HepG2 (cell line): ENCODE measurements around the gene CNTF. TPM values are rescaled to one million over a fixed set of nuclear protein-coding genes. Genes with fewer than 3 reads are reported as not detected.

Experiments
- ATAC-seq: fragments of 200-7000 bp; cut with Tn5 transposase; 3 replicates; pipeline ENCODE4 v1.9.1; 2020; ENCODE audit warnings: mild to moderate bottlenecking, moderate library complexity
- BruUV-seq: library from RNA; stranded (reverse); fragments of 400-500 nt; replicated peaks from 2 replicates; lab custom pipeline; 2021; lab: Mats Ljungman, UMichigan
- CTCF ChIA-PET: fragments of 300-600 bp; formaldehyde crosslinking; extraction: SDS; loops from one replicate; lab custom pipeline; 2021; ENCODE audit warnings: low total read pairs, inconsistent platforms, low intra/inter-chr PET ratio; lab: Yijun Ruan, JAX
- POLR2A ChIA-PET: fragments of 350-600 bp; sonication (Branson Sonifier 250); formaldehyde crosslinking; loops from one replicate; lab custom pipeline; 2020; ENCODE audit warnings: antibody characterized with exemption, inconsistent platforms; lab: Yijun Ruan, JAX
- DNase-seq: peaks from one replicate; pipeline ENCODE4 v3.0.0-alpha.2; 2015; ENCODE audit warnings: low spot score
- FAIRE-seq: peaks from 3 replicates; lab custom pipeline; 2011; peaks lifted over from hg19 to GRCh38; lab: Jason Lieb, UNC
- H2AFZ ChIP-seq: one replicate; pipeline ENCODE4 v1.6.1; 2011; ENCODE audit warnings: low read length, inconsistent platforms
- H3K27ac ChIP-seq: fragments of 300-600 bp; 3 replicates; pipeline ENCODE4 v1.8.0; 2011; ENCODE audit warnings: mixed run types, mild to moderate bottlenecking, mixed read lengths, low read length, inconsistent platforms; ENCODE audit not compliant: insufficient read depth; ENCODE audit errors: extremely low read length
- H3K27me3 ChIP-seq, 2 experiments: fragments of 200-600 bp in 1 of 2; 2 replicates in 1 of 2; 3 replicates in 1 of 2; pipeline versions ENCODE4 v1.6.0 to v1.8.0; 2011; ENCODE audit warnings: low read length in 2 of 2, mild to moderate bottlenecking in 2 of 2, moderate library complexity in 2 of 2, inconsistent platforms in 1 of 2; ENCODE audit not compliant: insufficient read depth in 2 of 2, control insufficient read depth in 1 of 2
- H3K36me3 ChIP-seq, 2 experiments: fragments of 200-600 bp in 1 of 2; replicated peaks in 1 of 2; 2 replicates in 1 of 2; 3 replicates in 1 of 2; pipeline versions ENCODE4 v1.5.1 to v1.8.0; 2011; ENCODE audit warnings: low read length in 2 of 2, inconsistent platforms in 1 of 2; ENCODE audit not compliant: insufficient read depth in 2 of 2, control insufficient read depth in 1 of 2
- H3K4me1 ChIP-seq: 2 replicates; pipeline ENCODE4 v1.5.1; 2012; ENCODE audit warnings: low read length, inconsistent platforms; ENCODE audit not compliant: insufficient read depth
- H3K4me2 ChIP-seq: 2 replicates; pipeline ENCODE4 v1.6.0; 2011; ENCODE audit warnings: low read depth, low read length, inconsistent platforms
- H3K4me3 ChIP-seq, 3 experiments: fragments of 200-600 bp in 1 of 3; sonication (generic), shearing (Covaris generic) in 1 of 3; replicated peaks in 1 of 3; 2 replicates each; pipeline ENCODE4 v1.5.1; 2011 to 2016; ENCODE audit warnings: low read length in 3 of 3, inconsistent platforms in 2 of 3, low read depth in 2 of 3, mild to moderate bottlenecking in 2 of 3, control low read depth in 1 of 3, mixed read lengths in 1 of 3; ENCODE audit not compliant: insufficient read depth in 1 of 3
- H3K79me2 ChIP-seq: one replicate; pipeline ENCODE4 v1.6.1; 2011; ENCODE audit warnings: low read length, inconsistent platforms; ENCODE audit not compliant: insufficient read depth
- H3K9ac ChIP-seq: 2 replicates; pipeline ENCODE4 v1.6.0; 2011; ENCODE audit warnings: mild to moderate bottlenecking, low read depth, low read length, inconsistent platforms; ENCODE audit not compliant: insufficient read depth
- H3K9me3 ChIP-seq: 2 replicates; pipeline ENCODE4 v1.5.1; 2012; ENCODE audit warnings: mild to moderate bottlenecking, low read length
- H4K20me1 ChIP-seq: 2 replicates; pipeline ENCODE4 v1.6.0; 2011; ENCODE audit warnings: inconsistent platforms, mild to moderate bottlenecking, low read length, moderate library complexity; ENCODE audit not compliant: insufficient read depth
- CEBPB ChIP-seq: IDR thresholded peaks from 2 replicates; pipeline ENCODE4 v1.6.1; 2011; ENCODE audit warnings: low read depth, low read length, improper control_type of control experiment, borderline replicate concordance
- GPN1 ChIP-seq: sonication (generic); formaldehyde crosslinking; IDR thresholded peaks from 2 replicates; pipeline ENCODE4 v1.5.1; 2020; ENCODE audit warnings: missing genetic modification reagents, borderline replicate concordance
- HNF1A ChIP-seq, 2 experiments: sonication (generic) in 1 of 2; formaldehyde crosslinking in 1 of 2; IDR thresholded peaks; 2 replicates each; pipeline versions ENCODE4 v1.4.0 to v1.6.1; 2016 to 2020; ENCODE audit warnings: borderline replicate concordance in 1 of 2, low read depth in 1 of 2, mild to moderate bottlenecking in 1 of 2, missing genetic modification reagents in 1 of 2
- HNF4A ChIP-seq: sonication (generic); formaldehyde crosslinking; IDR thresholded peaks from 2 replicates; pipeline ENCODE4 v1.4.0; 2020; ENCODE audit warnings: missing genetic modification reagents
- HOXA7 ChIP-seq: sonication (generic); formaldehyde crosslinking; IDR thresholded peaks from 2 replicates; pipeline ENCODE4 v1.8.1; 2022; ENCODE audit warnings: mild to moderate bottlenecking, missing genetic modification reagents, moderate library complexity
- MTA3 ChIP-seq: sonication (generic); formaldehyde crosslinking; IDR thresholded peaks from 2 replicates; pipeline ENCODE4 v1.4.0; 2020; ENCODE audit warnings: missing genetic modification reagents
- MYNN ChIP-seq: sonication (generic); formaldehyde crosslinking; IDR thresholded peaks from 2 replicates; pipeline ENCODE4 v1.4.0; 2020; ENCODE audit warnings: mild to moderate bottlenecking, low read depth, missing genetic modification reagents
- PAX8 ChIP-seq: sonication (generic); formaldehyde crosslinking; IDR thresholded peaks from 2 replicates; pipeline ENCODE4 v1.8.0; 2022; ENCODE audit warnings: mild to moderate bottlenecking, missing genetic modification reagents, borderline replicate concordance
- RBM39 ChIP-seq: fragments of 200-400 bp; formaldehyde crosslinking; IDR thresholded peaks from one replicate; pipeline ENCODE4 v1.6.1; 2018; ENCODE audit warnings: antibody characterized with exemption, mild to moderate bottlenecking, low read depth, low read length; ENCODE audit not compliant: poor library complexity, severe bottlenecking
- SOX6 ChIP-seq, 2 experiments: fragments of 450-650 bp in 1 of 2; sonication (generic) in 1 of 2; formaldehyde crosslinking in 1 of 2; IDR thresholded peaks; 2 replicates each; pipeline versions ENCODE4 v1.4.0 to v1.6.1; 2017 to 2020; ENCODE audit warnings: antibody characterized with exemption in 1 of 2, mild to moderate bottlenecking in 1 of 2, missing genetic modification reagents in 1 of 2
- TBL1XR1 ChIP-seq: fragments of 150-350 bp; IDR thresholded peaks from 2 replicates; pipeline ENCODE4 v1.6.1; 2014; ENCODE audit warnings: borderline replicate concordance, low read length; ENCODE audit not compliant: partially characterized antibody
- ZNF362 ChIP-seq: sonication (generic); formaldehyde crosslinking; IDR thresholded peaks from 2 replicates; pipeline ENCODE4 v1.4.0; 2020; ENCODE audit warnings: missing genetic modification reagents, mild to moderate bottlenecking, borderline replicate concordance
- ZNF44 ChIP-seq: sonication (generic); formaldehyde crosslinking; IDR thresholded peaks from 2 replicates; pipeline ENCODE4 v1.5.1; 2020; ENCODE audit warnings: mild to moderate bottlenecking, missing genetic modification reagents
- ZNF615 ChIP-seq: sonication (generic); formaldehyde crosslinking; IDR thresholded peaks from 2 replicates; pipeline ENCODE4 v1.5.0; 2020; ENCODE audit warnings: mild to moderate bottlenecking, missing genetic modification reagents, borderline replicate concordance
- WGBS: methylation state at CpG from one replicate; pipeline ENCODE4 v1.1.6; 2017; ENCODE audit warnings: low lambda C conversion rate; 5-methylcytosine and 5-hydroxymethylcytosine counted together
- in situ Hi-C: cut with HindIII; loops from 2 replicates; pipeline ENCODE4 v1.10.0; 2017; ENCODE audit warnings: low pct_unique_long_range_greater_than_20kb; ENCODE audit not compliant: extremely low pct_ligation_motif_present
- intact Hi-C: fragments of 100-400 bp; cut with micrococcal nuclease; formaldehyde crosslinking; loops from one replicate; pipeline ENCODE4 v1.10.0; 2022; ENCODE audit not compliant: unreplicated experiment
- polyA plus RNA-seq, 8 experiments: library from polyadenylated mRNA; depleted of rRNA in 3 of 8; stranded (reverse) in 7 of 8; unstranded in 1 of 8; fragments of >200 nt; fragmentation: Illumina TruSeq in 4 of 8; extraction: Trizol in 4 of 8; gene quantifications; 2 replicates each; pipeline versions ENCODE4 v1.2.1 to v1.2.3, GENCODE V29; 2011 to 2016; ENCODE audit warnings: low read depth in 4 of 8, missing spikeins in 1 of 8, mixed read lengths in 1 of 8; ENCODE audit not compliant: insufficient read depth in 1 of 8
- total RNA-seq, 5 experiments: library from RNA; depleted of rRNA; stranded (reverse); fragments of >200 nt; fragmentation: Illumina TruSeq; extraction: Trizol; gene quantifications; 2 replicates each; pipeline ENCODE4 v1.2.3, GENCODE V29; 2016; ENCODE audit warnings: low read depth in 1 of 5

The CNTF gene
- total and polyA plus RNA-seq, 2 of the 13 experiments (the other 11 are each of a cell fraction or from before 2014, with no cell fraction given): 0.51 to 2.3 TPM

GRCh38 chr11:58600510-58600909 lies 22.0 kb upstream of the CNTF start (continued):
- no peak for TF ChIP-seq GPN1
- no peak for TF ChIP-seq ZNF44 (CRISPR knock-in tag)

- POLR2A ChIA-PET: interaction anchor here (1.4 kb wide), 1 partner anchor 30 kb away, joined by 9 read pairs; no protein-coding TSS in a partner anchor
- DNase-seq (peak; percentile 84), ATAC-seq (peak; percentile 55), FAIRE-seq (no peak)
- whole genome bisulfite sequencing: 74% methylated on average over 4 of the region's 4 CpGs
- Histone ChIP-seq H3K4me1 (peaks cover 22% of the 10 kb centered on the region), H3K27ac (peak overlapping the region; percentile 45), H3K9me3 (no peaks in the 10 kb centered on the region), H3K79me2 (peaks cover 75% of the 10 kb centered on the region), H3K9ac (no peak overlapping the region), H4K20me1 (peaks cover 2% of the 10 kb centered on the region; the same call in 1 of the 2 replicates), H3K4me2 (no peak overlapping the region), H3K4me3 (no peak overlapping the region), H3K36me3 (peaks cover 3 to 34% of the 10 kb centered on the region in 2 experiments; a peak in 4 of 5 replicates), H3K27me3 (no peaks in the 10 kb centered on the region), H2AFZ (no peak overlapping the region)
- CTCF ChIA-PET: no interaction called here
- in situ Hi-C loops (no loop called here), intact Hi-C loops (no loop called here)
- no TSS peak for BruUV-seq
- no peak for TF ChIP-seq MTA3
- no peak for TF ChIP-seq PAX8 (CRISPR knock-in tag)
- peak; percentile 41; the same call in 1 of the 2 replicates for TF ChIP-seq ZNF362
- no peak for TF ChIP-seq RBM39
- no peak for TF ChIP-seq TBL1XR1
- TF ChIP-seq SOX6 (IDR thresholded peaks at IDR 0.05): no peak
- peak; percentile 38; the same call in 1 of the 2 replicates for TF ChIP-seq SOX6 (CRISPR knock-in tag; IDR thresholded peaks at IDR 0.05)
- TF ChIP-seq ZNF615 (CRISPR knock-in tag): no peak
- no peak for TF ChIP-seq HNF1A (IDR thresholded peaks at IDR 0.05; ENCODE audit: low read depth)
- TF ChIP-seq HNF1A (CRISPR knock-in tag; IDR thresholded peaks at IDR 0.05; ENCODE audit: borderline replicate concordance): no peak
- TF ChIP-seq MYNN (CRISPR knock-in tag): no peak
- TF ChIP-seq HOXA7 (CRISPR knock-in tag): no peak
- TF ChIP-seq HNF4A (CRISPR knock-in tag): peak; percentile 76
- peak; percentile 34; the same call in 1 of the 2 replicates for TF ChIP-seq CEBPB
Observed at GRCh38 chr11:58606930-58607714, 15.3 kb upstream of the CNTF start.
